Prostate gland (tissue), 2 donors: ENCODE results near the gene TAAR9.

Experiments
- CTCF ChIP-seq, 4 experiments: fragments of 200-600 bp in 2 of 4; fragments of 450-650 bp in 2 of 4; sonication (generic) in 2 of 4; IDR thresholded peaks; 1 replicate in 3 of 4; 2 replicates in 1 of 4; pipeline ENCODE4 v1.5.1; 2016 to 2019; ENCODE audit warnings: antibody characterized with exemption in 4 of 4, mild to moderate bottlenecking in 2 of 4, moderate library complexity in 2 of 4
- POLR2AphosphoS5 ChIP-seq: sonication (generic); formaldehyde crosslinking; IDR thresholded peaks from one replicate; pipeline ENCODE4 v1.6.1; 2017; ENCODE audit warnings: antibody characterized with exemption

- TF ChIP-seq CTCF (IDR thresholded peaks at IDR 0.05) (no peak), POLR2AphosphoS5 (no peak)
Observed at GRCh38 chr6:132491881-132492280, 46.2 kb upstream of the TAAR9 start.
